GM12878 (cell line): Measurements from ENCODE around the gene SMG6. TPM values are rescaled to one million over a fixed set of nuclear protein-coding genes. Genes with fewer than 3 reads are reported as not detected.

ENCODE experiments used
- RB1 ChIP-seq: fragments of 450-650 bp; formaldehyde crosslinking; IDR thresholded peaks from 2 replicates; pipeline ENCODE4 v1.6.1; 2017; ENCODE audit warnings: mild to moderate bottlenecking, borderline replicate concordance
- SMAD5 ChIP-seq: IDR thresholded peaks from 2 replicates; pipeline ENCODE4 v1.6.1; 2016; ENCODE audit warnings: antibody characterized with exemption, low read depth
- polyA plus RNA-seq, 11 experiments: library from polyadenylated mRNA; depleted of rRNA in 4 of 11; unstranded in 6 of 11; stranded (reverse) in 5 of 11; fragments of >200 nt; fragmentation: Nextera tagmentation in 4 of 11; fragmentation: Illumina TruSeq in 1 of 11; extraction: Ambion mirVana in 4 of 11; extraction: Trizol in 1 of 11; gene quantifications; 1 replicate in 1 of 11; 2 replicates in 10 of 11; pipeline versions ENCODE4 v1.2.1 to v1.2.3, GENCODE V29; 2011 to 2016; ENCODE audit warnings: inconsistent platforms in 2 of 11, missing spikeins in 2 of 11, low read depth in 1 of 11
- total RNA-seq, 4 experiments: library from RNA; depleted of rRNA in 3 of 4; stranded (reverse); fragments of >200 nt in 3 of 4; fragmentation: Illumina TruSeq in 1 of 4; extraction: Trizol in 1 of 4; gene quantifications; 2 replicates each; pipeline versions ENCODE4 v1.2.1 to v1.2.3, GENCODE V29; 2013 to 2021
- TF ChIP-seq, protein P1 (sequence below): fragments of 150-350 bp; IDR thresholded peaks from 2 replicates; pipeline ENCODE4 v1.6.1; 2016; ENCODE audit warnings: low read depth, low read length
- TF ChIP-seq, protein P2 (sequence below): fragments of 450-650 bp; formaldehyde crosslinking; IDR thresholded peaks from 2 replicates; pipeline ENCODE4 v1.4.0; 2022; ENCODE audit warnings: mild to moderate bottlenecking, moderate library complexity

The SMG6 gene
- total and polyA plus RNA-seq, 10 of the 15 experiments (the other 5 are each of a cell fraction or from before 2014, with no cell fraction given), result 0.58 to 28.7 (median 15.7) TPM

- TF ChIP-seq, protein P1, sequence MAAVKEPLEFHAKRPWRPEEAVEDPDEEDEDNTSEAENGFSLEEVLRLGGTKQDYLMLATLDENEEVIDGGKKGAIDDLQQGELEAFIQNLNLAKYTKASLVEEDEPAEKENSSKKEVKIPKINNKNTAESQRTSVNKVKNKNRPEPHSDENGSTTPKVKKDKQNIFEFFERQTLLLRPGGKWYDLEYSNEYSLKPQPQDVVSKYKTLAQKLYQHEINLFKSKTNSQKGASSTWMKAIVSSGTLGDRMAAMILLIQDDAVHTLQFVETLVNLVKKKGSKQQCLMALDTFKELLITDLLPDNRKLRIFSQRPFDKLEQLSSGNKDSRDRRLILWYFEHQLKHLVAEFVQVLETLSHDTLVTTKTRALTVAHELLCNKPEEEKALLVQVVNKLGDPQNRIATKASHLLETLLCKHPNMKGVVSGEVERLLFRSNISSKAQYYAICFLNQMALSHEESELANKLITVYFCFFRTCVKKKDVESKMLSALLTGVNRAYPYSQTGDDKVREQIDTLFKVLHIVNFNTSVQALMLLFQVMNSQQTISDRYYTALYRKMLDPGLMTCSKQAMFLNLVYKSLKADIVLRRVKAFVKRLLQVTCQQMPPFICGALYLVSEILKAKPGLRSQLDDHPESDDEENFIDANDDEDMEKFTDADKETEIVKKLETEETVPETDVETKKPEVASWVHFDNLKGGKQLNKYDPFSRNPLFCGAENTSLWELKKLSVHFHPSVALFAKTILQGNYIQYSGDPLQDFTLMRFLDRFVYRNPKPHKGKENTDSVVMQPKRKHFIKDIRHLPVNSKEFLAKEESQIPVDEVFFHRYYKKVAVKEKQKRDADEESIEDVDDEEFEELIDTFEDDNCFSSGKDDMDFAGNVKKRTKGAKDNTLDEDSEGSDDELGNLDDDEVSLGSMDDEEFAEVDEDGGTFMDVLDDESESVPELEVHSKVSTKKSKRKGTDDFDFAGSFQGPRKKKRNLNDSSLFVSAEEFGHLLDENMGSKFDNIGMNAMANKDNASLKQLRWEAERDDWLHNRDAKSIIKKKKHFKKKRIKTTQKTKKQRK, result no peak
- TF ChIP-seq RB1 (no peak), SMAD5 (peak; percentile 68; the same call in 1 of the 2 replicates)
- TF ChIP-seq, protein P2, sequence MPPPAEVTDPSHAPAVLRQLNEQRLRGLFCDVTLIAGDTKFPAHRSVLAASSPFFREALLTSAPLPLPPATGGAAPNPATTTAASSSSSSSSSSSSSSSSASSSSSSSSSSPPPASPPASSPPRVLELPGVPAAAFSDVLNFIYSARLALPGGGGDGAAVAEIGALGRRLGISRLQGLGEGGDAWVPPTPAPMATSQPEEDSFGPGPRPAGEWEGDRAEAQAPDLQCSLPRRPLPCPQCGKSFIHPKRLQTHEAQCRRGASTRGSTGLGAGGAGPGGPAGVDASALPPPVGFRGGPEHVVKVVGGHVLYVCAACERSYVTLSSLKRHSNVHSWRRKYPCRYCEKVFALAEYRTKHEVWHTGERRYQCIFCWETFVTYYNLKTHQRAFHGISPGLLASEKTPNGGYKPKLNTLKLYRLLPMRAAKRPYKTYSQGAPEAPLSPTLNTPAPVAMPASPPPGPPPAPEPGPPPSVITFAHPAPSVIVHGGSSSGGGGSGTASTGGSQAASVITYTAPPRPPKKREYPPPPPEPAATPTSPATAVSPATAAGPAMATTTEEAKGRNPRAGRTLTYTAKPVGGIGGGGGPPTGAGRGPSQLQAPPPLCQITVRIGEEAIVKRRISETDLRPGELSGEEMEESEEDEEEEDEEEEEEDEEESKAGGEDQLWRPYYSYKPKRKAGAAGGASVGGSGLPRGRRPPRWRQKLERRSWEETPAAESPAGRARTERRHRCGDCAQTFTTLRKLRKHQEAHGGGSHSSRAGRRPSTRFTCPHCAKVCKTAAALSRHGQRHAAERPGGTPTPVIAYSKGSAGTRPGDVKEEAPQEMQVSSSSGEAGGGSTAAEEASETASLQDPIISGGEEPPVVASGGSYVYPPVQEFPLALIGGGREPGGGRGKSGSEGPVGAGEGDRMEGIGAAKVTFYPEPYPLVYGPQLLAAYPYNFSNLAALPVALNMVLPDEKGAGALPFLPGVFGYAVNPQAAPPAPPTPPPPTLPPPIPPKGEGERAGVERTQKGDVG (CRISPR knock-in tag), result no peak
Observed at GRCh38 chr17:2064980-2065785, 238.4 kb downstream of the SMG6 start (continued).
